Activated CD8-positive, alpha-beta memory T cell treated with anti-CD3 and anti-CD28 coated beads for 4 hours (primary cell): ENCODE measurements around the gene VARS1.

Source experiments
- DNase-seq, 2 donors: peaks; one replicate each; pipeline ENCODE4 v3.0.0-alpha.2; 2020; ENCODE audit warnings: low read depth in 2 of 2

VARS1 gene

DNA sequence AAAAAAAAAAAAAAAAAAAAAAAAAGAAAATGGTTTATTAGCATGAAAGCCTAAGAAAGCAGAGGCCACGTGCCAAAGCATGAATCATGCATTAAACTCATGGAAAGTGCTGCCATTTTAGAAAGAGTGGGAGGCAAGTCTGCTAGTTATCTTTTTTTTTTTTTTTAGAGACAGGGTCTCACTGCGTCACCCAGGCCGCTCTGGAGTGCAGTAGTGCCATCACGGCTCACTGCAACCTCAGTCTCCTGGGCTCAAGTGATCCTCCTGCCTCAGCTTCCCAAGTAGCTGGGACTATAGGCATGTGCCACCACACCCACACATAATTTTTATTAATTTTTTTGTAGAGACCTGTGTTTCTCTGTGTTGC is 23.6 kb downstream of the VARS1 start:
- peak in 1 of 2 donors; percentile 22 for DNase-seq

DNA sequence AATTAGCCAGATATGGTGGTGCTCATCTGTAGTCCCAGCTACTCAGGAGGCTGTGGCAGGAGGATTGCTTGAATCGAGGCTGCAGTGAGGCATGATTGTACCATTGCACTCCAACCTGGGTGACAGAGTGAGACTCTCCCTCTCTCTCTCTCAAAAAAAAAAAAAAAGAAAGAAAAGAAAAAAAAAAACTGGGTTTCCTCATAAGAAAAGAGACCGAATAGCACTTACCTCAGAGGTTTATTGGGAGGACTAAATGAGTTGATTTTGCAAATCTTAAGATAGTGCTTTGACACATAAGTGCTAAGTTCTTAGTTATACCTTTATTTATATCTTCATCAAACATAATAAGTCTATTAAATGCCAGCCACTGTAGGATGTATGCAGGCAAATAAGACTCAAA is 24.7 kb downstream of the VARS1 start:
- DNase-seq: no peak

DNA sequence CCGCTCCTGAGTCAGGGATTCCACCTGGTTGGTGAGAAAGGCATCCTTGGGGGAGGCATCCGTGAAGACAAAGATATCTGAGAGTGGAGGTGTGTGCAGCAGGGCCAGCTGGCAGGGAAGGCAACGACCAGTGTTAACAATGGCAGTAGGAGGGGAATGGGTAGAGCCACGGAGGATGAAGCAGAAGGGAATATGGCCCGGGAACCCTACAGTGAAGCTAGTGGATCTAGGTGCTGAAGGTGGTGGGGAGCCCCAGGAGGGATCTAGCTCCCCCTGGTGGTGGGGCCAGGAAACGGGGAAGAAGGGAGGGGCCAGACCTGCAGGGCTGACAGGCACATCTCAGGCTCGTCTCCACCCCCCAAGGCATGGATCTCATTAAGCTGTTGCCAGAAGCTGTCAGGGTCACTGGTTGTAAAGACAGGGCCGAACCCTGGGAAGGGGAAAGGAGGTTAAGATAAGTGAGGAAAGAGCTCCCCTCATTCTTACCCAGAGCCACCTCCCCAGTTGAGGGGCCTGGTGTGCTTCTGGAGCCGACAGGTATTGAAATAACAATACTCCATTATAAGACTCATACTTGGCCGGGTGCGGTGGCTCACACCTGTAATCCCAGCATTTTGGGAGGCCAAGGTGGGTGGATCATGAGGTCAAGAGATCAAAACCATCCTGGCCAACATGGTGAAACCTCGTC is 25.7 kb downstream of the VARS1 start:
- peak; percentile 53 to 61 for DNase-seq

GRCh38 chr6:31768363-31769257 is 26.9 kb downstream of the VARS1 start:
- DNase-seq: no peak

DNA sequence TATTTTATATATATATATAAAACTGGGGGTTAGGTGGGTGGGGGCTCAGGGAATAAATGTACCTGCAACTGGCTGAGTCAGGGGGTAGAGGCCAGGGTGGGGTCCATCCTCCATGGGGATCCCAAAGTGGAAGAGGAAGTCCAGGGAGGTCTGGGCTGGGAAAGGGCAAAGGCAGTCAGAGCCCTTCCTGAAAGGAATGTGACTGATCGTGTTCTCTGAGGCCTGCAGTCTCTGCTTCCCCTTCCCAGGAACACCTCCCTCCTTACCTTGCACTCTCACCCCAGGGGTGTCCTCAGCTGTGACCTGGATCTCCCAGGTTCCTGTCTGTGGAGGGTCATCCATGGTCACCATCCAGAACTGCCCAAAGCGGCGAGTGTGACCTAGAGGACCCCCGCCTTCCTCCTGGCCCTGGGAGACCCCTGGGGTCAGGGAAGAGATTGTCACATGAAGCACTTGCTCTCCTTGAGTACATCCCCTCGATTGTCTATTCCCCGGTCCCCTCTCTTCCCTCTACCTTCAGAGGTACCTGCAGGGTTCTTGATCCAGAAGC is 28.4 kb downstream of the VARS1 start:
- DNase-seq: no peak

DNA sequence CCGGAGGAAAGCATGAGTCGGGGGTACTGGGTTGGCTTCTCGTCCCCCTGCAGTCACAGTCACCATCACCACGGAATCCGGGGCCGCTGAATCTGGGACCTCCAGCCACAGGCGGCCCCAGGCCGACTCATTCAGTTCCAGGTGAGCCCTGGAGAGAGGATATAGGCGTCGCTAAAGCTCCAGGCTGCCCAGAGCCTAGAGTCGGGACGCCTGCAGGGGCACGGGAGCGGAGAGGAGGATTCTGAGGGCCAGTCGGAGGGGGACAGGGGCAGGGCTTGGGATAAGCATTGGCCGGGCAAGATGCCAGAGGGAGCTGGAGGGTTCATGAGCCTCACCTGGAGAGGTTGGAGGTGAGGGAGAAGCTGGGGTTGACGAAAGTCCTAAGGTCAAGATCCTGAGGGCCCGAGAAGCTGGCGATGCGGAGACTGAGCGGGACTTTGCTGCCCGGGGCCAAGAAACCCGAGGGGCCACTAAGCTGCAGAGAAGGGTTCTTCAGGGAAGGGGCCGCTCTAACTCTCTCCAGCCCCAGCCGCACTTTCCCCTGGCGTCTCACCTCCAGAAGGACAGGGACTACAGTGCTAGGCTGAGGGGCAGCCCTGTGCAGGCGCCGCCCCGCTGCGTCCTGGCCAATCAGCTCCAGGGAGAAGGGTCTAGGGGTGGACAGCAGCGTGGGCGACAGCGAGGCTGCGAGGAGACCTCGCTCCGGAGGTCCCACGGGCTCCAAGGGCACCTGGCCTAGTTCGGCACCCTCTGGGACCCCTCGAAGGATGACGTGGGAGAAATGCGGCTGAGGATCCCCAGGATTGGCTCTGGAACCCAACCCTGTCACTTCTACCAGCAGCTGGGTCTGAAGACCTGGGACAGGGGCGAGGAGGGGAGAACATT is 29.4 kb downstream of the VARS1 start:
- DNase-seq: no peak

DNA sequence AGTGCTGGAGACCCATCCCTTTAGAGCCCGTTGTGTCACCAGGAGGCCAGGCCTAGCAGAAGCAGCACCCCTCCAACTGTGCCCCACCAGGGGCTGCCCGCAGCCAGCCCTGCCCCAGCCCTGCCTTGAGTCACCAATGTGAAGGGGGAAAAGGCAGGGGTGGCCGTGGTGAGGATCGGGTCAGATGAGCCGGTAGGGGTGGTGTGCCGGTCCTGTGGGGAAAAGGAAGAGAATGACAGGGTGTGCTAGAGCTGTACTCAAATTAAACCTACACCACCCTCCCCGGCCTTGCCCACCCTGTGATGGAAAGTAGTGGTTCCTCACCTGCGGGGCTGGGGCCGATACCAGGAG is 30.0 kb downstream of the VARS1 start:
- no peak for DNase-seq

DNA sequence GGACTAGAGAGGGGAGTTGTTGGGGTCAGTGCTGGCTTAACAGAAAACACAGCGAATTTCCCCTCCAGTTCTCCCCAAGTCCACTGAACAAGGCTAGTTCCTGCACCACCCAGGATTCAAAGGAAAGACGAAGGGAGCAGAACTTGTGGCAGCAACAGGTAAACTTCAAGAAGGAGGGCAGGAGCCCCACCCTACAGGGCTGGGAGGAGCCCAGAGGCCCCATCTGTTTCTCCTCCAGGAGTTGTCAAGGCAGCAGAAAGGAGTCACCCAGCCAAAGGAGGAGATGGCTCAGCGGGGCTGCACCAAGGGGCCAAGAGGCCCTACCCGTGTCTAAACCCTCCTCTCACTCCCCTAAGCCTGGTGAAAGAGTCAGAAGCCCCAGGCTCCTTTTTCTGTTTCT is 31.4 kb downstream of the VARS1 start:
- no peak for DNase-seq

DNA sequence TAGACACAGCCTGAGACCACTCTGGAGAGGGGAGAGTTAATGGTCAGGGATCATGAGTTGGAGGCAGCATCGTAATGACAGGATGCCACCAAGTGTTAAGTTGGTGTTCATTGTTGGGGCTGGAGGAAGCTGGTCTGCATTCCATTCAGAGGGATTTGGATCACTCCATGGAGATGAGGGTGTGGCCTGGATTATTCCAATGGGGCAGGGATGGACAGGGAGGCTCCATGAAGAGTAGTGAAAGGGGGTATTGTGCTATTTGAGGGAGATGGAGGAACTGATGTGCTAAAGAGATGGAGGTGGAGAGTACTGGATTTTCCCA is 32.0 kb downstream of the VARS1 start:
- DNase-seq: no peak

- DNase-seq: no peak
Observed at GRCh38 chr6:31762878-31763618, 32.5 kb downstream of the VARS1 start.

GRCh38 chr6:31762356-31762755 is 33.2 kb downstream of the VARS1 start, which contains the start of gene SAPCD1:
TSS of gene SAPCD1 (plus strand) at chr6:31762656. CDS start at chr6:31763055, 399 bp downstream.
- no peak for DNase-seq

GRCh38 chr6:31761343-31761742 is 34.2 kb downstream of the VARS1 start:
- no peak for DNase-seq

GRCh38 chr6:31760790-31761189 is 34.8 kb downstream of the VARS1 start:
- DNase-seq: no peak

GRCh38 chr6:31758281-31758680 is 37.3 kb downstream of the VARS1 start:
- DNase-seq: no peak

DNA sequence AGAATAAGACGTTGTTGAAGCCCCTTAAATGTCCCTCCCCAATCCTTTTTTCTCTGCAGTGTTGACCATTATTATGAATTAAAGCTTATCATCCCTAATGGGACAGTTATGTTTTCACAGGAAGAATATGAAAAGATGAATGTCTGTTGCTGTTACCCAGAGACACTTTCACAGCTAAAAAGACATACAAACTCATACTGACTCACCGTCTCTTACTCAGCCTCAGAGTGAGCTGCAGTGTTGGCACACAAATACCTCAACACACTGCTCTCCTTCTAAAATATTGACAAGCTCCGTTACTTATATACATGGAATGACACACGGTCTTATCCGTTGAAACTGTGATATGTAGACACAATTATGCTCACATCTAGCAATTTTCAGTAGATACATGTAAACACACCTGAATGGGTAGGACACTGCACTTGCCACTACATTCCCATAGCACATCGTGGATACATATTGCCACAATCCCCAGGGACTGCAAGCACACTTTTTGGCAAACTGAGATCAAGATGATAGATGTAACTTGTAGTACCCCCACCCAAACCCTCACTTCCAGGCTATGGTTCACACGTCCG is 42.7 kb downstream of the VARS1 start:
- DNase-seq: no peak

- no peak for DNase-seq
Observed at GRCh38 chr6:31750411-31751022, 45.0 kb downstream of the VARS1 start.

DNA sequence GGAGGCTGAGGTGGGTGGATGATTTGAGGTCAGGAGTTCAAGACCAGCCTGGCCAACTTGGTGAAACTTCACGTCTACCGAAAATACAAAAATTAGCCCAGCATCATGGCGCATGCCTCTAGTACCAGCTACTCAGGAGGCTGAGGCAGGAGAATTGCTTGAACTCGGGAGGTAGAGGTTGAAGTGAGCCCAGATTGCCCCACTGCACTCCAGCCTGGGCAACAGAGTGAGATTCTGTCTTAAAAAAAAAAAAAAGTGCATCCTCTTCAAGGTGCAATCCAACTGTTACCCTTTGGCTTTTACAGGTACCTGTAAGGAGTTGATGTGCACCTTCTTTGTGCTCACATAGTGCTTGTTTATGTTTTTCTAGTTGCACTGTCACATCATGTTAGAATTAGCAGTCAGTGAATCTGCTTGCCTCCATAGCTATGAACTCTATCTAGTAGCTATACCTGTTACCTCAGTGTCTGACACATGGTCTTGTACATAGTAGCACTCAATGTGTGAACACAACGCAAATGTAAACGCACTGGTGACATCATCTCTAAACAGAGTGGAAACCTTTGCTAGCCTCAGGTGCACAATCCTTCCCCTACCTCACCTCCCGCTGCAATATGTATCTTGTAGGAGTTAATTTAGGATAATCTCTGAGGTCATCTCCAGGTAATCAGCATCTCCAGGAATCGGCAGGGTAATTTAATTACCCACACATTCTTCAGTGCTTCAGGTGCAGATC is 46.1 kb downstream of the VARS1 start:
- no peak for DNase-seq
